Keratinocyte (primary cell): ENCODE measurements around the gene RBFOX2. TPM values are rescaled to one million over a fixed set of nuclear protein-coding genes. Genes with fewer than 3 reads are reported as not detected.

ENCODE experiments used
- DNase-seq: peaks from one replicate; pipeline ENCODE4 v3.0.0-alpha.2; 2011; ENCODE audit warnings: low read depth, missing footprints, low spot score
- FAIRE-seq: peaks from 2 replicates; lab custom pipeline; 2011; peaks lifted over from hg19 to GRCh38; lab: Jason Lieb, UNC
- H2AFZ ChIP-seq: 2 replicates; pipeline ENCODE4 v1.6.0; 2012; ENCODE audit warnings: low read length, control low read depth, inconsistent platforms; ENCODE audit not compliant: control insufficient read depth
- H3K27ac ChIP-seq: 2 replicates; pipeline ENCODE4 v1.5.1; 2011; ENCODE audit warnings: low read length; ENCODE audit not compliant: control insufficient read depth, insufficient read depth
- H3K27me3 ChIP-seq: 3 replicates; pipeline ENCODE4 v1.6.0; 2011; ENCODE audit warnings: low read length; ENCODE audit not compliant: control insufficient read depth, insufficient read depth; ENCODE audit errors: extremely low read depth
- H3K36me3 ChIP-seq, 2 experiments: 2 replicates in 1 of 2; 3 replicates in 1 of 2; pipeline ENCODE4 v1.5.1; 2011; ENCODE audit warnings: low read length in 2 of 2, mild to moderate bottlenecking in 1 of 2; ENCODE audit not compliant: control insufficient read depth in 2 of 2, insufficient read depth in 2 of 2; ENCODE audit errors: extremely low read depth in 1 of 2
- H3K4me1 ChIP-seq: 3 replicates; pipeline ENCODE4 v1.5.1; 2011; ENCODE audit warnings: low read length; ENCODE audit not compliant: control insufficient read depth, insufficient read depth; ENCODE audit errors: extremely low read depth
- H3K4me2 ChIP-seq: 3 replicates; pipeline ENCODE4 v1.6.0; 2011; ENCODE audit warnings: low read depth, low read length; ENCODE audit not compliant: control insufficient read depth, insufficient read depth; ENCODE audit errors: extremely low read depth
- H3K4me3 ChIP-seq, 3 experiments: fragments of 200-600 bp in 1 of 3; sonication (generic) in 1 of 3; 2 replicates in 2 of 3; 3 replicates in 1 of 3; pipeline ENCODE4 v1.5.1; 2011 to 2016; ENCODE audit warnings: low read length in 3 of 3, mild to moderate bottlenecking in 3 of 3, control low read depth in 2 of 3, inconsistent platforms in 1 of 3, low read depth in 1 of 3, mixed read lengths in 1 of 3, mixed run types in 1 of 3, moderate library complexity in 1 of 3; ENCODE audit not compliant: control insufficient read depth in 2 of 3, insufficient read depth in 2 of 3; ENCODE audit errors: extremely low read depth in 1 of 3
- H3K79me2 ChIP-seq: 2 replicates; pipeline ENCODE4 v1.6.0; 2012; ENCODE audit warnings: low read length; ENCODE audit not compliant: control insufficient read depth, insufficient read depth
- H3K9ac ChIP-seq: 3 replicates; pipeline ENCODE4 v1.6.0; 2011; ENCODE audit warnings: low read length; ENCODE audit not compliant: control insufficient read depth, insufficient read depth; ENCODE audit errors: extremely low read depth
- H3K9me1 ChIP-seq: 3 replicates; pipeline ENCODE4 v1.6.0; 2011; ENCODE audit warnings: low read length; ENCODE audit not compliant: control insufficient read depth, insufficient read depth; ENCODE audit errors: extremely low read depth
- H3K9me3 ChIP-seq: 2 replicates; pipeline ENCODE4 v1.5.1; 2012; ENCODE audit warnings: low read depth, low read length; ENCODE audit not compliant: control insufficient read depth
- H4K20me1 ChIP-seq: 3 replicates; pipeline ENCODE4 v1.6.0; 2011; ENCODE audit warnings: low read length; ENCODE audit not compliant: control insufficient read depth, insufficient read depth; ENCODE audit errors: extremely low read depth
- CTCF ChIP-seq, 3 experiments: IDR thresholded peaks in 1 of 3; conservative IDR thresholded peaks in 1 of 3; optimal IDR thresholded peaks in 1 of 3; 2 replicates in 2 of 3; 3 replicates in 1 of 3; pipeline versions ENCODE3 to v1.5.1; 2011; ENCODE audit warnings: low read length in 3 of 3, mild to moderate bottlenecking in 3 of 3, moderate library complexity in 2 of 3, control low read depth in 1 of 3, inconsistent platforms in 1 of 3; ENCODE audit not compliant: insufficient read depth in 2 of 3; ENCODE audit errors: extremely low read depth in 1 of 3
- EZH2 ChIP-seq: IDR thresholded peaks from one replicate; pipeline ENCODE4 v1.6.1; 2012; ENCODE audit warnings: inconsistent platforms, mild to moderate bottlenecking, low read length, moderate library complexity
- dilution Hi-C: fragments of 300-500 bp; cut with MboI; formaldehyde crosslinking; loops from one replicate; pipeline ENCODE4 v1.7.0; 2020; ENCODE audit warnings: low sequenced_read_pairs; ENCODE audit not compliant: extremely low pct_ligation_motif_present
- polyA plus RNA-seq, 5 experiments: library from polyadenylated mRNA; depleted of rRNA in 3 of 5; stranded (reverse) in 3 of 5; stranded (forward) in 1 of 5; unstranded in 1 of 5; fragments of >200 nt; gene quantifications; 1 replicate in 1 of 5; 2 replicates in 3 of 5; 3 replicates in 1 of 5; pipeline versions ENCODE4 v1.2.1 to v1.2.3, GENCODE V29; 2011 to 2012; ENCODE audit warnings: missing spikeins in 2 of 5, low read depth in 1 of 5, low replicate concordance in 1 of 5

RBFOX2 gene
- polyA plus RNA-seq, 1 donor (not counting 4 experiments of a cell fraction or from before 2014, with no cell fraction given), result 118 TPM

GRCh38 chr22:36009085-36009484 lies 19.5 kb downstream of the RBFOX2 start:
- Histone ChIP-seq H3K4me1 (peaks cover 10% of the 10 kb centered on the region), H3K9me1 (peaks cover 2% of the 10 kb centered on the region), H3K27ac (no peak overlapping the region), H3K9me3 (no peaks in the 10 kb centered on the region), H3K4me2 (no peak overlapping the region), H3K27me3 (no peaks in the 10 kb centered on the region), H3K36me3 (no peaks in the 10 kb centered on the region), H3K9ac (no peak overlapping the region), H3K4me3 (no peak overlapping the region), H3K79me2 (peaks cover 78% of the 10 kb centered on the region), H2AFZ (no peak overlapping the region), H4K20me1 (peaks cover 6% of the 10 kb centered on the region)
- no peak for TF ChIP-seq EZH2
- TF ChIP-seq CTCF (optimal IDR thresholded peaks at IDR 0.05 in 1 of 3, IDR thresholded peaks at IDR 0.05 in 1 of 3, conservative IDR thresholded peaks at IDR 0.05 in 1 of 3; ENCODE audit: extremely low read depth in 1 of 3, insufficient read depth in 2 of 3, low read length in 3 of 3), result no peak
- DNase-seq (no peak), FAIRE-seq (no peak)
- dilution Hi-C loops, result no loop called here

- no peak overlapping the region for H3K4me2 ChIP-seq
- peaks cover 6% of the 10 kb centered on the region for H4K20me1 ChIP-seq
- dilution Hi-C loops, result no loop called here
- TF ChIP-seq EZH2 (no peak), CTCF (optimal IDR thresholded peaks at IDR 0.05 in 1 of 3, IDR thresholded peaks at IDR 0.05 in 1 of 3, conservative IDR thresholded peaks at IDR 0.05 in 1 of 3; ENCODE audit: extremely low read depth in 1 of 3, insufficient read depth in 2 of 3, low read length in 3 of 3) (no peak)
- peaks cover 10% of the 10 kb centered on the region for H3K4me1 ChIP-seq
- no peak overlapping the region for H3K4me3 ChIP-seq
- FAIRE-seq (no peak), DNase-seq (no peak)
- H3K9me1 ChIP-seq, result peaks cover 2% of the 10 kb centered on the region
- H3K36me3 ChIP-seq, result no peaks in the 10 kb centered on the region
- no peaks in the 10 kb centered on the region for H3K9me3 ChIP-seq
- H3K79me2 ChIP-seq, result peaks cover 80% of the 10 kb centered on the region
- H3K27me3 ChIP-seq, result no peaks in the 10 kb centered on the region
- no peak overlapping the region for H3K9ac ChIP-seq
- no peak overlapping the region for H3K27ac ChIP-seq
- no peak overlapping the region for H2AFZ ChIP-seq
These were observed 20.1 kb downstream of the RBFOX2 start for GRCh38 chr22:36008565-36008964.
